Loucy (cell line): Measurements from ENCODE around the gene DMXL1.

ENCODE experiments used
- H2AFZ ChIP-seq: fragments of 200-600 bp; sonication (generic); 2 replicates; pipeline ENCODE4 v1.6.0; 2016; ENCODE audit warnings: antibody characterized with exemption, mild to moderate bottlenecking, low read length, moderate library complexity
- H3F3A ChIP-seq: fragments of 200-600 bp; 2 replicates; pipeline ENCODE4 v1.6.0; 2016; ENCODE audit warnings: antibody characterized with exemption, low read depth, mild to moderate bottlenecking
- H3K27me3 ChIP-seq: fragments of 200-600 bp; sonication (generic); 2 replicates; pipeline ENCODE4 v1.6.1; 2014; ENCODE audit warnings: low read length, mild to moderate bottlenecking; ENCODE audit not compliant: insufficient read depth, poor library complexity, severe bottlenecking
- H3K36me3 ChIP-seq: fragments of 200-600 bp; sonication (generic); 2 replicates; pipeline ENCODE4 v1.6.1; 2016; ENCODE audit warnings: low read length; ENCODE audit not compliant: insufficient read depth
- H3K4me1 ChIP-seq: fragments of 200-600 bp; sonication (generic); 2 replicates; pipeline ENCODE4 v1.5.1; 2014; ENCODE audit warnings: low read length, mild to moderate bottlenecking; ENCODE audit not compliant: insufficient read depth, poor library complexity, severe bottlenecking
- H3K4me2 ChIP-seq: fragments of 200-600 bp; sonication (generic); 2 replicates; pipeline ENCODE4 v1.6.0; 2014; ENCODE audit warnings: antibody characterized with exemption, low read length, low read depth, mild to moderate bottlenecking; ENCODE audit not compliant: poor library complexity, severe bottlenecking
- H3K4me3 ChIP-seq: fragments of 200-600 bp; sonication (generic); 2 replicates; pipeline ENCODE4 v1.5.1; 2014; ENCODE audit warnings: low read length, mild to moderate bottlenecking, mixed read lengths; ENCODE audit not compliant: poor library complexity, severe bottlenecking
- H3K79me2 ChIP-seq: fragments of 200-600 bp; sonication (generic); 2 replicates; pipeline ENCODE4 v1.6.1; 2014; ENCODE audit warnings: low read length; ENCODE audit not compliant: insufficient read depth
- H3K9ac ChIP-seq: fragments of 200-600 bp; sonication (generic); 2 replicates; pipeline ENCODE4 v1.6.0; 2014; ENCODE audit warnings: mild to moderate bottlenecking, low read depth, low read length, moderate library complexity; ENCODE audit not compliant: poor library complexity, severe bottlenecking
- H3K9me2 ChIP-seq: fragments of 200-600 bp; sonication (generic); replicated peaks from 2 replicates; pipeline ENCODE4 v1.6.1; 2016; ENCODE audit warnings: low read depth, low read length, mixed read lengths
- H3K9me3 ChIP-seq: fragments of 200-600 bp; sonication (generic); 2 replicates; pipeline ENCODE4 v1.6.1; 2014; ENCODE audit warnings: mild to moderate bottlenecking, antibody characterized with exemption, low read length, low read depth; ENCODE audit not compliant: insufficient read depth
- H4K20me1 ChIP-seq: fragments of 200-600 bp; sonication (generic); 2 replicates; pipeline ENCODE4 v1.6.0; 2014; ENCODE audit warnings: antibody characterized with exemption, low read length, mild to moderate bottlenecking; ENCODE audit not compliant: insufficient read depth, poor library complexity, severe bottlenecking
- CTCF ChIP-seq: fragments of 200-600 bp; sonication (generic); conservative IDR thresholded peaks from 2 replicates; pipeline ENCODE4 v1.5.1; 2014; ENCODE audit warnings: mild to moderate bottlenecking, antibody characterized with exemption, low read length
- EZH2phosphoT487 ChIP-seq: fragments of 200-600 bp; IDR thresholded peaks from 2 replicates; pipeline ENCODE4 v1.6.1; 2018; ENCODE audit warnings: antibody characterized with exemption, mild to moderate bottlenecking, moderate library complexity, borderline replicate concordance

The DMXL1 gene

DNA sequence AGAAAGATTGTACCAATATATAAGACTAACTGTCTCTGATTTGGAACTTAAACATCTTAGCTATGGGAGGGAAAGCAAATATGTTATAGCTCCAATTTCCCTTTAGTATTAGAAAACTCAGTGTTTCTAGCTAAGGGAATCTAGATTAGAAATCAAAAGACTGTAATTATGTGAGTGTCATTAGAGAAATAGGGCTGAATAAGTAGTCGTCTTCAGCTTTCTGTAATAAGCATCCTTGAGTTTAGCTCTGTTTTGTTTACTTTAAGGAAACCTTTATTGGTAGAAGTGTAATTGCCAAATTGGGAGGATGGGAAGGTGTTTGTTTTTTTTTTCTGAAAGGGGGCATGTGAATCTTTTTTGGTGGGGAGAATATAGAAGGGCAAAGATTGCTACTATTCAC, 5.2 kb downstream of the DMXL1 start:
- H3F3A ChIP-seq: no peaks in the 10 kb centered on the region
- H3K79me2 ChIP-seq: peaks cover 80% of the 10 kb centered on the region
- peak overlapping the region; percentile 50 for H3K4me3 ChIP-seq
- no peak overlapping the region for H2AFZ ChIP-seq
- H3K27me3 ChIP-seq: no peaks in the 10 kb centered on the region
- H3K9me2 ChIP-seq: no peaks in the 10 kb centered on the region
- peak overlapping the region; percentile 66 for H3K4me2 ChIP-seq
- H4K20me1 ChIP-seq: peaks cover 4% of the 10 kb centered on the region
- H3K9me3 ChIP-seq: no peaks in the 10 kb centered on the region
- H3K4me1 ChIP-seq: peaks cover 16% of the 10 kb centered on the region
- H3K9ac ChIP-seq: no peak overlapping the region
- no peaks in the 10 kb centered on the region for H3K36me3 ChIP-seq
- no peak for TF ChIP-seq EZH2phosphoT487
- TF ChIP-seq CTCF: no peak

DNA sequence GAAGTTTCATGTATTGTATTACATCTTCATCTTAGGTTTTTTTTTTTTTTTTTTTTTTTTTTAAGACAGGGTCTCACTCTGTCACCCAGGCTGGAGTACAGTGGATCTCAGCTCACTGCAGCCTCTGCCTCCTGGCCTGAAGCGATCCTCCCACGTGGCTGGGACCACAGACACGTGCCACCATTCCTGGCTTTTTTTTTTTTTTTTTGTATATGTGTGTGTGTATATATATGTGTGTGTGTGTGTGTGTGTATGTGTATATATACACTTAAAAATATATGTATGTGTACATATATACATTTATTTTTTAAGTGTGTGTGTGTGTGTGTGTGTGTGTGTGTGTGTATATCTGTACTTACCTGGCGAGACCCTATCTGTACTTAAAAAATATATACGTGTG, 6.6 kb downstream of the DMXL1 start:
- no peak overlapping the region for H3K9ac ChIP-seq
- H2AFZ ChIP-seq: no peak overlapping the region
- H3K79me2 ChIP-seq: peaks cover 69% of the 10 kb centered on the region
- H3K4me1 ChIP-seq: peaks cover 9% of the 10 kb centered on the region
- H3K27me3 ChIP-seq: no peaks in the 10 kb centered on the region
- no peak for TF ChIP-seq EZH2phosphoT487
- TF ChIP-seq CTCF: no peak
- H3K36me3 ChIP-seq: no peaks in the 10 kb centered on the region
- H3K4me2 ChIP-seq: no peak overlapping the region
- H3K4me3 ChIP-seq: no peak overlapping the region
- H3F3A ChIP-seq: no peaks in the 10 kb centered on the region
- no peaks in the 10 kb centered on the region for H3K9me2 ChIP-seq
- H3K9me3 ChIP-seq: no peaks in the 10 kb centered on the region
- H4K20me1 ChIP-seq: peaks cover 4% of the 10 kb centered on the region

GRCh38 chr5:119078071-119078846, 7.4 kb downstream of the DMXL1 start:
- Histone ChIP-seq H3K4me3 (peak overlapping the region; percentile 32), H3K36me3 (no peaks in the 10 kb centered on the region), H3F3A (no peaks in the 10 kb centered on the region), H3K4me1 (peaks cover 6% of the 10 kb centered on the region), H4K20me1 (peaks cover 4% of the 10 kb centered on the region), H2AFZ (no peak overlapping the region), H3K9ac (no peak overlapping the region), H3K4me2 (peak overlapping the region; percentile 34), H3K79me2 (peaks cover 61% of the 10 kb centered on the region), H3K9me3 (no peaks in the 10 kb centered on the region), H3K9me2 (no peaks in the 10 kb centered on the region), H3K27me3 (no peaks in the 10 kb centered on the region)
- TF ChIP-seq CTCF (no peak), EZH2phosphoT487 (no peak)
